Liver (tissue), 9 donors: ENCODE results near the gene NQO2. TPM values are rescaled to one million over a fixed set of nuclear protein-coding genes. Genes with fewer than 3 reads are reported as not detected.

Experiments
- DNase-seq: peaks from one replicate; pipeline ENCODE4 v3.0.0-alpha.2; 2017; ENCODE audit warnings: low spot score
- H3K27ac ChIP-seq, 2 donors: one replicate each; pipeline ENCODE4 v1.7.0; 2013; ENCODE audit warnings: inconsistent platforms in 2 of 2, low read length in 2 of 2, control low read depth in 1 of 2, low read depth in 1 of 2, mild to moderate bottlenecking in 1 of 2
- H3K27me3 ChIP-seq, 4 donors: one replicate each; pipeline versions ENCODE4 v1.6.1 to v1.7.0; 2013; ENCODE audit warnings: low read length in 3 of 4, inconsistent platforms in 1 of 4, mild to moderate bottlenecking in 1 of 4, moderate library complexity in 1 of 4; ENCODE audit not compliant: control insufficient read depth in 4 of 4, insufficient read depth in 4 of 4
- H3K36me3 ChIP-seq, 4 donors: one replicate each; pipeline versions ENCODE4 v1.6.1 to v1.7.0; 2013; ENCODE audit warnings: low read length in 3 of 4, mild to moderate bottlenecking in 3 of 4, low read depth in 1 of 4, moderate library complexity in 1 of 4; ENCODE audit not compliant: control insufficient read depth in 4 of 4, insufficient read depth in 3 of 4
- H3K4me1 ChIP-seq, 4 donors: one replicate each; pipeline versions ENCODE4 v1.6.1 to v1.7.0; 2013; ENCODE audit warnings: low read length in 3 of 4, mild to moderate bottlenecking in 3 of 4, moderate library complexity in 1 of 4; ENCODE audit not compliant: control insufficient read depth in 4 of 4, insufficient read depth in 4 of 4
- H3K4me3 ChIP-seq, 3 donors: one replicate each; pipeline versions ENCODE4 v1.6.1 to v1.7.0; 2013; ENCODE audit warnings: low read length in 3 of 3, control low read depth in 1 of 3, low read depth in 1 of 3, mild to moderate bottlenecking in 1 of 3
- H3K9ac ChIP-seq, 2 donors: one replicate each; pipeline ENCODE4 v1.7.0; 2013; ENCODE audit warnings: low read length in 2 of 2, mild to moderate bottlenecking in 2 of 2, moderate library complexity in 2 of 2, control low read depth in 1 of 2, low read depth in 1 of 2
- H3K9me3 ChIP-seq, 4 donors: one replicate each; pipeline versions ENCODE4 v1.6.1 to v1.7.0; 2013; ENCODE audit warnings: low read length in 3 of 4; ENCODE audit not compliant: control insufficient read depth in 4 of 4
- ATF3 ChIP-seq: IDR thresholded peaks from 2 replicates; pipeline ENCODE4 v1.6.1; 2016; ENCODE audit warnings: antibody characterized with exemption
- CTCF ChIP-seq: fragments of 150-350 bp; IDR thresholded peaks from 2 replicates; pipeline ENCODE4 v1.5.1; 2017; ENCODE audit warnings: improper control_type of control experiment, low read depth, low read length; ENCODE audit not compliant: missing input control
- EGR1 ChIP-seq, 2 donors: IDR thresholded peaks; 2 replicates each; pipeline ENCODE4 v1.6.1; 2016 to 2018; ENCODE audit warnings: antibody characterized with exemption in 2 of 2, low read depth in 2 of 2
- FOXA1 ChIP-seq: IDR thresholded peaks from 2 replicates; pipeline ENCODE4 v1.6.1; 2016; ENCODE audit warnings: antibody characterized with exemption
- FOXA2 ChIP-seq: IDR thresholded peaks from 2 replicates; pipeline ENCODE4 v1.6.1; 2016; ENCODE audit warnings: antibody characterized with exemption
- GABPA ChIP-seq, 2 donors: IDR thresholded peaks in 1 of 2; conservative IDR thresholded peaks in 1 of 2; 2 replicates each; pipeline ENCODE4 v1.6.1; 2016; ENCODE audit warnings: antibody characterized with exemption in 2 of 2, mild to moderate bottlenecking in 1 of 2, moderate library complexity in 1 of 2
- HNF4A ChIP-seq, 2 donors: conservative IDR thresholded peaks; 2 replicates each; pipeline ENCODE4 v1.6.1; 2016; ENCODE audit warnings: antibody characterized with exemption in 2 of 2, mild to moderate bottlenecking in 2 of 2
- HNF4G ChIP-seq: IDR thresholded peaks from 2 replicates; pipeline ENCODE4 v1.6.1; 2016; ENCODE audit warnings: antibody characterized with exemption
- JUND ChIP-seq, 2 donors: IDR thresholded peaks; 2 replicates each; pipeline ENCODE4 v1.6.1; 2016; ENCODE audit warnings: antibody characterized with exemption in 2 of 2
- MAX ChIP-seq: IDR thresholded peaks from 2 replicates; pipeline ENCODE4 v1.6.1; 2016; ENCODE audit warnings: antibody characterized with exemption
- NR2F2 ChIP-seq: IDR thresholded peaks from 2 replicates; pipeline ENCODE4 v1.6.1; 2016; ENCODE audit warnings: antibody characterized with exemption
- RAD21 ChIP-seq, 2 donors: IDR thresholded peaks; 2 replicates each; pipeline ENCODE4 v1.6.1; 2016; ENCODE audit warnings: antibody characterized with exemption in 2 of 2, mild to moderate bottlenecking in 2 of 2
- REST ChIP-seq: IDR thresholded peaks from 2 replicates; pipeline ENCODE4 v1.6.1; 2016; ENCODE audit warnings: antibody characterized with exemption, mild to moderate bottlenecking
- RXRA ChIP-seq, 2 donors: IDR thresholded peaks; 2 replicates each; pipeline ENCODE4 v1.6.1; 2017 to 2018; ENCODE audit warnings: antibody characterized with exemption in 2 of 2, mild to moderate bottlenecking in 1 of 2
- TAF1 ChIP-seq: conservative IDR thresholded peaks from 2 replicates; pipeline ENCODE4 v1.6.1; 2016; ENCODE audit warnings: antibody characterized with exemption, mild to moderate bottlenecking
- YY1 ChIP-seq: IDR thresholded peaks from 2 replicates; pipeline ENCODE4 v1.6.1; 2016; ENCODE audit warnings: antibody characterized with exemption, mild to moderate bottlenecking
- ZBTB33 ChIP-seq: IDR thresholded peaks from 2 replicates; pipeline ENCODE4 v1.6.1; 2016; ENCODE audit warnings: antibody characterized with exemption
- WGBS: extraction: QIAGEN DNeasy Blood & Tissue Kit; methylation state at CpG from one replicate; pipeline ENCODE4 v1.1.7; 2013; 5-methylcytosine and 5-hydroxymethylcytosine counted together
- polyA plus RNA-seq, 2 donors: library from polyadenylated mRNA; stranded (reverse) in 1 of 2; unstranded in 1 of 2; fragments of 200-250 nt in 1 of 2; fragments of >200 nt in 1 of 2; fragmentation: Nextera tagmentation in 1 of 2; extraction: Ambion mirVana in 1 of 2; gene quantifications; one replicate each; pipeline versions ENCODE4 v1.2.1 to v1.2.3, GENCODE V29; 2013 to 2015
- total RNA-seq, 2 donors: library from RNA; depleted of rRNA; stranded (reverse); fragments of >200 nt; gene quantifications; one replicate each; pipeline ENCODE4 v1.2.3, GENCODE V29; 2014
- donor health status: healthy.
- donor health status: healthy.
- donor health status: healthy.
- donor health status: healthy.
- donor health status: healthy.

Gene NQO2
- total and polyA plus RNA-seq, 4 donors = 11.5 to 127 (median 92.7) TPM

GRCh38 chr6:2980465-2980855 lies 19.2 kb upstream of the NQO2 start:
- no peak for DNase-seq
- Histone ChIP-seq H3K9me3 (no peaks in the 10 kb centered on the region), H3K9ac (no peak overlapping the region), H3K4me1 (no peaks in the 10 kb centered on the region), H3K4me3 (no peak overlapping the region), H3K27me3 (no peaks in the 10 kb centered on the region), H3K27ac (no peak overlapping the region), H3K36me3 (no peaks in the 10 kb centered on the region)
- 89% methylated on average over 3 of the region's 3 CpGs for WGBS
- TF ChIP-seq RXRA (IDR thresholded peaks at IDR 0.05) = no peak
- no peak for TF ChIP-seq YY1
- TF ChIP-seq JUND (IDR thresholded peaks at IDR 0.05) = no peak
- no peak for TF ChIP-seq FOXA1

- no peak for DNase-seq
- Histone ChIP-seq H3K4me3 (no peak overlapping the region), H3K9me3 (no peaks in the 10 kb centered on the region), H3K27ac (peak overlapping the region in 1 of 2 donors; percentile 22), H3K4me1 (no peaks in the 10 kb centered on the region), H3K27me3 (no peaks in the 10 kb centered on the region), H3K36me3 (no peaks in the 10 kb centered on the region), H3K9ac (no peak overlapping the region)
- WGBS = 74% methylated on average over 4 of the region's 4 CpGs
- no peak for TF ChIP-seq EGR1 (IDR thresholded peaks at IDR 0.05; ENCODE audit: low read depth in 2 of 2)
- no peak for TF ChIP-seq YY1
- no peak for TF ChIP-seq JUND (IDR thresholded peaks at IDR 0.05)
- no peak for TF ChIP-seq GABPA (IDR thresholded peaks at IDR 0.05 in 1 of 2, conservative IDR thresholded peaks at IDR 0.05 in 1 of 2)
These were observed 17.1 kb upstream of the NQO2 start for GRCh38 chr6:2982426-2983117.

- Histone ChIP-seq H3K27me3 (no peaks in the 10 kb centered on the region), H3K27ac (no peak overlapping the region), H3K36me3 (no peaks in the 10 kb centered on the region), H3K9me3 (no peaks in the 10 kb centered on the region), H3K4me1 (peaks cover 3 to 9% (median 6%) of the 10 kb centered on the region in 4 donors), H3K4me3 (no peak overlapping the region), H3K9ac (no peak overlapping the region)
- 82% methylated on average over 12 of the region's 12 CpGs for WGBS
- TF ChIP-seq REST (no peak), JUND (IDR thresholded peaks at IDR 0.05) (no peak), FOXA1 (no peak), HNF4A (conservative IDR thresholded peaks at IDR 0.05) (no peak), HNF4G (no peak), EGR1 (IDR thresholded peaks at IDR 0.05; ENCODE audit: low read depth in 2 of 2) (no peak), ZBTB33 (no peak), RAD21 (IDR thresholded peaks at IDR 0.05) (no peak), ATF3 (no peak), TAF1 (no peak), NR2F2 (no peak), MAX (no peak), CTCF (no peak), RXRA (IDR thresholded peaks at IDR 0.05) (no peak), GABPA (IDR thresholded peaks at IDR 0.05 in 1 of 2, conservative IDR thresholded peaks at IDR 0.05 in 1 of 2) (no peak), FOXA2 (no peak)
- no peak for DNase-seq
These were observed 14.8 kb upstream of the NQO2 start for GRCh38 chr6:2984738-2985406.
